Measurements from ENCODE around the gene GLIS2.

The GLIS2 gene

DNA sequence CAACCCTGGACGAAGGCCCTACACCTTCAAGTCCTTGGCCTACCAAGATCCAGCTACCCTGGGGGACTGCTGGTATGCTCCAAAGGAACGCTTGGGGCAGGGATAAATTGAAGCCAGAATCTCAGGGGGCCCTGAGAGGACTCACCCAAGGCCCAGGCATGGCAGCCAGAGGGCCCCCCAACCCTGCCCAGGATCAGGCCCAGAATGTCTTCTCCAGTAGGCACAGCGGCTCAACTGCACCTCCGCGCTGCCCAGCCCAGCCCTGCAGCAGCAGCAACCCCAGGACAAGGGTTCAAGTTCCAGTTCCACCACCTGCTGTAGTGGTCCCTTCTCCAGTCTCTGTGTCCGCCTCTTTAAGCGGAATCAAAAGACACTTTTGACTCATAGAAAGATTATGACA is 45.3 kb upstream of the GLIS2 start:
- no peak overlapping the region for H2AFZ ChIP-seq (ENCODE audit: low read length)
- peaks cover 25% of the 10 kb centered on the region for H3K4me1 ChIP-seq (ENCODE audit: insufficient read depth, low read length, severe bottlenecking)
- TF ChIP-seq, protein P1, sequence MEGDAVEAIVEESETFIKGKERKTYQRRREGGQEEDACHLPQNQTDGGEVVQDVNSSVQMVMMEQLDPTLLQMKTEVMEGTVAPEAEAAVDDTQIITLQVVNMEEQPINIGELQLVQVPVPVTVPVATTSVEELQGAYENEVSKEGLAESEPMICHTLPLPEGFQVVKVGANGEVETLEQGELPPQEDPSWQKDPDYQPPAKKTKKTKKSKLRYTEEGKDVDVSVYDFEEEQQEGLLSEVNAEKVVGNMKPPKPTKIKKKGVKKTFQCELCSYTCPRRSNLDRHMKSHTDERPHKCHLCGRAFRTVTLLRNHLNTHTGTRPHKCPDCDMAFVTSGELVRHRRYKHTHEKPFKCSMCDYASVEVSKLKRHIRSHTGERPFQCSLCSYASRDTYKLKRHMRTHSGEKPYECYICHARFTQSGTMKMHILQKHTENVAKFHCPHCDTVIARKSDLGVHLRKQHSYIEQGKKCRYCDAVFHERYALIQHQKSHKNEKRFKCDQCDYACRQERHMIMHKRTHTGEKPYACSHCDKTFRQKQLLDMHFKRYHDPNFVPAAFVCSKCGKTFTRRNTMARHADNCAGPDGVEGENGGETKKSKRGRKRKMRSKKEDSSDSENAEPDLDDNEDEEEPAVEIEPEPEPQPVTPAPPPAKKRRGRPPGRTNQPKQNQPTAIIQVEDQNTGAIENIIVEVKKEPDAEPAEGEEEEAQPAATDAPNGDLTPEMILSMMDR (IDR thresholded peaks at IDR 0.05; ENCODE audit: low read length), result no peak
- H3K9ac ChIP-seq (ENCODE audit: low read length), result peak overlapping the region; percentile 95
- no peaks in the 10 kb centered on the region for H3K9me2 ChIP-seq (ENCODE audit: low read depth, low read length)
- no peaks in the 10 kb centered on the region for H3K27me3 ChIP-seq (ENCODE audit: insufficient read depth, low read length)
- peak overlapping the region; percentile 90 for H3K4me2 ChIP-seq (ENCODE audit: low read length)
- H4K20me1 ChIP-seq (ENCODE audit: insufficient read depth, low read length), result no peaks in the 10 kb centered on the region
- peaks cover 41% of the 10 kb centered on the region for H3K79me2 ChIP-seq (ENCODE audit: insufficient read depth, low read length)
- H3K27ac ChIP-seq (ENCODE audit: low read depth, low read length, poor library complexity, severe bottlenecking), result peak overlapping the region; percentile 89
- no peaks in the 10 kb centered on the region for H3K9me3 ChIP-seq (ENCODE audit: low read length)
- H3F3A ChIP-seq (ENCODE audit: insufficient read depth, low read length), result no peaks in the 10 kb centered on the region
- H3K36me3 ChIP-seq (ENCODE audit: insufficient read depth, low read length), result peaks cover 5% of the 10 kb centered on the region; the same call in 1 of the 2 replicates
- H3K4me3 ChIP-seq (ENCODE audit: low read depth, low read length, poor library complexity, severe bottlenecking), result peak overlapping the region; percentile 96

DNA sequence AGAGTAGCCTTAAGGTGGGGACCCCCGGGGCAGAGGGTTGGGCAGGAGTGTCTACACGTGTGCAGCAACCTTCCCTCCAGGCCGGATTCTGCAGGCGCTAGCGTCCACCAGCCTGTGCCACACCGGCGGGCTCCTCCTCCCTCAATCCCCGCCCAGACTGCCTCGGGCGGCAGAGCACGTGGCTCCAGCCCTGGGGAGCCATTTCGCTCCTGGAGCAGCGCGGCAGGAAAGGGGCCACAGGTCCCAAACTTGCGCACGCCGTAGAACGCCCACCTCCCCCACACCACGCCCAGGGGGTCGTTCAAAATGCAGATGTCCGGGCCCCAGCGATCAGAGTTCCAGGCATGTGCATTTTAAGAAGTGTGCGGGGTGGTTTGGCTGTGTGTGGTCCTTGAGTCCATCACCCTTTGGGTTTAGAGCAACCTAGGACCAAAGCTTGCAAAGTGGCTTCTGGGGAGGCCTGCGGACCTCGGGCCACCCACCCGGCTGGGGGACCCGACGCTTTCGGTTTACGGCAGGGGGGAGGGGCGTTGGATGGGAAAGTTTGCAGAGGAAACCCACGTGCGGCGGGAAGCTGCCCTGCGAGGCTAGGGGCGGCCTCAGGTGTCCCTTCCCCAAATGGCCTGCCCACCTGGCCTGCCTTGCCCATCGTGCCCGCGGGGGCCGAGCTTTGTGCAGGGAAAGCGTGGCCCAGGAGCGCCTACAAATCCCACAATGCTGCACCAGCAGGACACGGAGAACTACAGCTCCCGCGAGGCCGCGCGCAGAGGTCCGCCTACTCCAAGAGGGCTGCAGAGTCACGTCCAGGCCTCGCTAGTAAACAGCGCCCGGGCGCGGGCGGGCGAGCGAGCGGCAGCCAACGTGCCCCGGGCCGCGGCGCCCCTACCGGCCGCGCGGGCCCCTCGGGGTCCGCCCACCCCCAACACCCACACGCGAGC is 44.4 kb upstream of the GLIS2 start:
- peak overlapping the region; percentile 89 for H3K27ac ChIP-seq (ENCODE audit: low read depth, low read length, poor library complexity, severe bottlenecking)
- no peak overlapping the region for H2AFZ ChIP-seq (ENCODE audit: low read length)
- peak overlapping the region; percentile 96 for H3K4me3 ChIP-seq (ENCODE audit: low read depth, low read length, poor library complexity, severe bottlenecking)
- no peaks in the 10 kb centered on the region for H3K9me3 ChIP-seq (ENCODE audit: low read length)
- peaks cover 41% of the 10 kb centered on the region for H3K79me2 ChIP-seq (ENCODE audit: insufficient read depth, low read length)
- H3K9me2 ChIP-seq (ENCODE audit: low read depth, low read length), result no peaks in the 10 kb centered on the region
- no peaks in the 10 kb centered on the region for H3F3A ChIP-seq (ENCODE audit: insufficient read depth, low read length)
- no peak for TF ChIP-seq EZH2 (IDR thresholded peaks at IDR 0.05; ENCODE audit: borderline replicate concordance, low read length)
- TF ChIP-seq, protein P1 (IDR thresholded peaks at IDR 0.05; ENCODE audit: low read length), result no peak
- peak overlapping the region; percentile 95 for H3K9ac ChIP-seq (ENCODE audit: low read length)
- no peaks in the 10 kb centered on the region for H3K27me3 ChIP-seq (ENCODE audit: insufficient read depth, low read length)
- no peaks in the 10 kb centered on the region for H4K20me1 ChIP-seq (ENCODE audit: insufficient read depth, low read length)
- peak overlapping the region; percentile 90 for H3K4me2 ChIP-seq (ENCODE audit: low read length)
- H3K4me1 ChIP-seq (ENCODE audit: insufficient read depth, low read length, severe bottlenecking), result peaks cover 25% of the 10 kb centered on the region
- peaks cover 5% of the 10 kb centered on the region; the same call in 1 of the 2 replicates for H3K36me3 ChIP-seq (ENCODE audit: insufficient read depth, low read length)

DNA sequence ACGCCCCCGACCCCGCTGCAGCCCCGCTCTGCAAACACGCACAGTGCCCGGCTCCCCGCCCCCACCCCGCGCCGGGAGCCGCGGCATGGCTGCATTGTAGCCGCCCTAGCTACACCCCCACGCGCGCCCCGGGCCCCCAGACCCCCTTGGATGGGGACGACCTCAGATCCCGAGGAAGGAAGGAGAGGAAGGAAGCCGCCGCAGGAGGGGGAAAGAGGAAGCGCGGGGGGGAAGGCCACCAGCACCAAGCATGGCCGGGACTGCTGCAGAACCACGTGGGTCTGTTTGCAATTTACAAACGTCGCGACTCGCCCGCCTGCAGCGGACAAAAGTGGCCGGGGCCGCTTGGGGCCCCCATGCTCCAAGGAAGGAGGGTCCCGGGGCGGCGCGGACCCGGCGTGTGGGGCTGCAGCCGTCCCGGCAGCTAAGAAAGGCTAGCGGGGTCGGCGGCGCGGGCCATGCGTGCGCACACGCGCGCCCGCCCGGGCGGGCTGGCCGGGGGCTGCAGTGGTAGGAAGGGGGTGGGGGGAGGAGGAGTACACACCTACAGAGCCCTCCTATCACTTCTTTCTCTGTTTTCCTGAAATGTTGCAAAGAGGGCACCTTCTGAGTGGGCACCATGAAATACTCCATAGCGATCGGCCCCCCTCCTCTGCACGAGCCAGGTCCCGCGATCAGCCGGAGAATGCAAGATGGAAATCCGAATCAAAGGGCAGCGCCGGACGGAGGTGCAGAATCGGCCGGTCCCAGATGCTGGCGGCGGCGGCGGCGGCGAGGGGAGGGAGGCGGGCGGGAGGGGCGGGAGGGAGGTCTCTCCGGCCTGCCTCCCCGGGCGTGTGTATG is 43.5 kb upstream of the GLIS2 start:
- Histone ChIP-seq H3K4me1 (ENCODE audit: insufficient read depth, low read length, severe bottlenecking) (peaks cover 25% of the 10 kb centered on the region), H3K4me3 (ENCODE audit: low read depth, low read length, poor library complexity, severe bottlenecking) (peak overlapping the region; percentile 96), H3K36me3 (ENCODE audit: insufficient read depth, low read length) (peaks cover 5% of the 10 kb centered on the region; the same call in 1 of the 2 replicates), H3K9me3 (ENCODE audit: low read length) (no peaks in the 10 kb centered on the region), H3K79me2 (ENCODE audit: insufficient read depth, low read length) (peaks cover 37% of the 10 kb centered on the region), H2AFZ (ENCODE audit: low read length) (no peak overlapping the region), H3K27me3 (ENCODE audit: insufficient read depth, low read length) (no peaks in the 10 kb centered on the region), H3F3A (ENCODE audit: insufficient read depth, low read length) (no peaks in the 10 kb centered on the region), H4K20me1 (ENCODE audit: insufficient read depth, low read length) (no peaks in the 10 kb centered on the region), H3K9ac (ENCODE audit: low read length) (peak overlapping the region; percentile 95), H3K9me2 (ENCODE audit: low read depth, low read length) (no peaks in the 10 kb centered on the region), H3K4me2 (ENCODE audit: low read length) (peak overlapping the region; percentile 90), H3K27ac (ENCODE audit: low read depth, low read length, poor library complexity, severe bottlenecking) (peak overlapping the region; percentile 85)
- TF ChIP-seq, protein P1 (IDR thresholded peaks at IDR 0.05; ENCODE audit: low read length), result no peak
- no peak for TF ChIP-seq EZH2 (IDR thresholded peaks at IDR 0.05; ENCODE audit: borderline replicate concordance, low read length)

Data from OCI-LY1 (cell line).